HepG2 (cell line): ENCODE data around the gene CAPZB. TPM values are rescaled to one million over a fixed set of nuclear protein-coding genes. Genes with fewer than 3 reads are reported as not detected.

Source experiments
- ATAC-seq: fragments of 200-7000 bp; cut with Tn5 transposase; 3 replicates; pipeline ENCODE4 v1.9.1; 2020; ENCODE audit warnings: mild to moderate bottlenecking, moderate library complexity
- BruUV-seq: library from RNA; stranded (reverse); fragments of 400-500 nt; replicated peaks from 2 replicates; lab custom pipeline; 2021; lab: Mats Ljungman, UMichigan
- CTCF ChIA-PET: fragments of 300-600 bp; formaldehyde crosslinking; extraction: SDS; loops from one replicate; lab custom pipeline; 2021; ENCODE audit warnings: low total read pairs, inconsistent platforms, low intra/inter-chr PET ratio; lab: Yijun Ruan, JAX
- POLR2A ChIA-PET: fragments of 350-600 bp; sonication (Branson Sonifier 250); formaldehyde crosslinking; loops from one replicate; lab custom pipeline; 2020; ENCODE audit warnings: antibody characterized with exemption, inconsistent platforms; lab: Yijun Ruan, JAX
- DNase-seq: peaks from one replicate; pipeline ENCODE4 v3.0.0-alpha.2; 2015; ENCODE audit warnings: low spot score
- FAIRE-seq: peaks from 3 replicates; lab custom pipeline; 2011; peaks lifted over from hg19 to GRCh38; lab: Jason Lieb, UNC
- H2AFZ ChIP-seq: one replicate; pipeline ENCODE4 v1.6.1; 2011; ENCODE audit warnings: low read length, inconsistent platforms
- H3K27ac ChIP-seq: fragments of 300-600 bp; 3 replicates; pipeline ENCODE4 v1.8.0; 2011; ENCODE audit warnings: mixed run types, mild to moderate bottlenecking, mixed read lengths, low read length, inconsistent platforms; ENCODE audit not compliant: insufficient read depth; ENCODE audit errors: extremely low read length
- H3K27me3 ChIP-seq, 2 experiments: fragments of 200-600 bp in 1 of 2; 2 replicates in 1 of 2; 3 replicates in 1 of 2; pipeline versions ENCODE4 v1.6.0 to v1.8.0; 2011; ENCODE audit warnings: low read length in 2 of 2, mild to moderate bottlenecking in 2 of 2, moderate library complexity in 2 of 2, inconsistent platforms in 1 of 2; ENCODE audit not compliant: insufficient read depth in 2 of 2, control insufficient read depth in 1 of 2
- H3K36me3 ChIP-seq, 2 experiments: fragments of 200-600 bp in 1 of 2; replicated peaks in 1 of 2; 2 replicates in 1 of 2; 3 replicates in 1 of 2; pipeline versions ENCODE4 v1.5.1 to v1.8.0; 2011; ENCODE audit warnings: low read length in 2 of 2, inconsistent platforms in 1 of 2; ENCODE audit not compliant: insufficient read depth in 2 of 2, control insufficient read depth in 1 of 2
- H3K4me1 ChIP-seq: 2 replicates; pipeline ENCODE4 v1.5.1; 2012; ENCODE audit warnings: low read length, inconsistent platforms; ENCODE audit not compliant: insufficient read depth
- H3K4me2 ChIP-seq: 2 replicates; pipeline ENCODE4 v1.6.0; 2011; ENCODE audit warnings: low read depth, low read length, inconsistent platforms
- H3K4me3 ChIP-seq, 3 experiments: fragments of 200-600 bp in 1 of 3; sonication (generic), shearing (Covaris generic) in 1 of 3; replicated peaks in 1 of 3; 2 replicates each; pipeline ENCODE4 v1.5.1; 2011 to 2016; ENCODE audit warnings: low read length in 3 of 3, inconsistent platforms in 2 of 3, low read depth in 2 of 3, mild to moderate bottlenecking in 2 of 3, control low read depth in 1 of 3, mixed read lengths in 1 of 3; ENCODE audit not compliant: insufficient read depth in 1 of 3
- H3K79me2 ChIP-seq: one replicate; pipeline ENCODE4 v1.6.1; 2011; ENCODE audit warnings: low read length, inconsistent platforms; ENCODE audit not compliant: insufficient read depth
- H3K9ac ChIP-seq: 2 replicates; pipeline ENCODE4 v1.6.0; 2011; ENCODE audit warnings: mild to moderate bottlenecking, low read depth, low read length, inconsistent platforms; ENCODE audit not compliant: insufficient read depth
- H3K9me3 ChIP-seq: 2 replicates; pipeline ENCODE4 v1.5.1; 2012; ENCODE audit warnings: mild to moderate bottlenecking, low read length
- H4K20me1 ChIP-seq: 2 replicates; pipeline ENCODE4 v1.6.0; 2011; ENCODE audit warnings: inconsistent platforms, mild to moderate bottlenecking, low read length, moderate library complexity; ENCODE audit not compliant: insufficient read depth
- AGO2 ChIP-seq: fragments of 200-400 bp; formaldehyde crosslinking; optimal IDR thresholded peaks from 2 replicates; pipeline ENCODE3; 2017; ENCODE audit warnings: mild to moderate bottlenecking, low read depth, low read length, moderate library complexity
- HES4 ChIP-seq: sonication (generic); formaldehyde crosslinking; IDR thresholded peaks from 2 replicates; pipeline ENCODE4 v1.9.0; 2021; ENCODE audit warnings: mild to moderate bottlenecking, missing genetic modification reagents, borderline replicate concordance
- HNRNPH1 ChIP-seq: fragments of 200-400 bp; formaldehyde crosslinking; optimal IDR thresholded peaks from 2 replicates; pipeline ENCODE3; 2017; ENCODE audit warnings: mild to moderate bottlenecking, low read depth, low read length
- POLR2G ChIP-seq: fragments of 200-400 bp; formaldehyde crosslinking; IDR thresholded peaks from 2 replicates; pipeline ENCODE4 v1.6.1; 2018; ENCODE audit warnings: mild to moderate bottlenecking, low read depth, low read length, moderate library complexity
- SMC3 ChIP-seq: IDR thresholded peaks from 2 replicates; pipeline ENCODE4 v1.6.1; 2011; ENCODE audit warnings: low read length, improper control_type of control experiment
- ZNF10 ChIP-seq: sonication (generic); formaldehyde crosslinking; IDR thresholded peaks from 2 replicates; pipeline ENCODE4 v1.4.0; 2020; ENCODE audit warnings: mild to moderate bottlenecking, low read depth, missing genetic modification reagents, borderline replicate concordance
- ZNF616 ChIP-seq: sonication (generic); formaldehyde crosslinking; IDR thresholded peaks from 2 replicates; pipeline ENCODE4 v1.5.0; 2020; ENCODE audit warnings: low read depth, mild to moderate bottlenecking, missing genetic modification reagents
- WGBS: methylation state at CpG from one replicate; pipeline ENCODE4 v1.1.6; 2017; ENCODE audit warnings: low lambda C conversion rate; 5-methylcytosine and 5-hydroxymethylcytosine counted together
- in situ Hi-C: cut with HindIII; loops from 2 replicates; pipeline ENCODE4 v1.10.0; 2017; ENCODE audit warnings: low pct_unique_long_range_greater_than_20kb; ENCODE audit not compliant: extremely low pct_ligation_motif_present
- intact Hi-C: fragments of 100-400 bp; cut with micrococcal nuclease; formaldehyde crosslinking; loops from one replicate; pipeline ENCODE4 v1.10.0; 2022; ENCODE audit not compliant: unreplicated experiment
- polyA plus RNA-seq, 8 experiments: library from polyadenylated mRNA; depleted of rRNA in 3 of 8; stranded (reverse) in 7 of 8; unstranded in 1 of 8; fragments of >200 nt; fragmentation: Illumina TruSeq in 4 of 8; extraction: Trizol in 4 of 8; gene quantifications; 2 replicates each; pipeline versions ENCODE4 v1.2.1 to v1.2.3, GENCODE V29; 2011 to 2016; ENCODE audit warnings: low read depth in 4 of 8, missing spikeins in 1 of 8, mixed read lengths in 1 of 8; ENCODE audit not compliant: insufficient read depth in 1 of 8
- total RNA-seq, 5 experiments: library from RNA; depleted of rRNA; stranded (reverse); fragments of >200 nt; fragmentation: Illumina TruSeq; extraction: Trizol; gene quantifications; 2 replicates each; pipeline ENCODE4 v1.2.3, GENCODE V29; 2016; ENCODE audit warnings: low read depth in 1 of 5
- TF ChIP-seq, protein P1 (sequence below): IDR thresholded peaks from 2 replicates; pipeline ENCODE4 v1.6.1; 2012; ENCODE audit warnings: inconsistent platforms

Gene CAPZB
- total and polyA plus RNA-seq, 2 of the 13 experiments (the other 11 are each of a cell fraction or from before 2014, with no cell fraction given) = 58.9 to 76.9 TPM

DNA sequence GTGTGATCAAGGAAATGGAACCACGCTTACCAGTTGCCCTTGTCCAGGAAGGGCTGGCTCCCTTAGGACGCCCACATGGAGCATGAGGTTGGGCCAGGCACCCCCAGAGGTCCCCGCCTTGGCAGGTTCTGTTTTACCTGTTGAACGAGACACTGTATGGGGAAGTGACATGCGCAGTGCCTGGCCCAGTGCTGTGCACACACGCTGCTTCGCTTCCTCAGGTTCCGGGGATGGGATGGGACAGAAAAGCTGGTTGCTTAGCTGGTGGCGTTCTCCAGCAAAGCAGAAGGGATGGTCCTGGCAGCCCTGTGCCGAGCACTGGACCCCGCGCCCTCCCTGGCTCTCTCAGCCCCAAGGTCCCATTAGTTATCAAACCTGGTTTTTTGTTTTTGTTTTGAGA is 152.5 kb downstream of the CAPZB start:
- Histone ChIP-seq H2AFZ (no peak overlapping the region), H4K20me1 (no peaks in the 10 kb centered on the region), H3K4me2 (no peak overlapping the region), H3K79me2 (no peaks in the 10 kb centered on the region), H3K9ac (no peak overlapping the region), H3K4me1 (peaks cover 17% of the 10 kb centered on the region), H3K9me3 (no peaks in the 10 kb centered on the region), H3K36me3 (peaks cover 3% of the 10 kb centered on the region in 2 experiments; a peak in 4 of 5 replicates), H3K27me3 (no peaks in the 10 kb centered on the region), H3K27ac (no peak overlapping the region), H3K4me3 (no peak overlapping the region)
- no TSS peak for BruUV-seq
- TF ChIP-seq ZNF10 (no peak), ZNF616 (CRISPR knock-in tag) (no peak), AGO2 (peak; percentile 64), POLR2G (0 out of 2 replicates have a peak, but pooled peaks have one; percentile 26)
- ChIA-PET CTCF (no interaction called here), POLR2A (no interaction called here)
- ATAC-seq (no peak), DNase-seq (no peak), FAIRE-seq (no peak)
- WGBS = 95% methylated on average over 12 of the region's 12 CpGs
- in situ Hi-C loops (no loop called here), intact Hi-C loops (no loop called here)

DNA sequence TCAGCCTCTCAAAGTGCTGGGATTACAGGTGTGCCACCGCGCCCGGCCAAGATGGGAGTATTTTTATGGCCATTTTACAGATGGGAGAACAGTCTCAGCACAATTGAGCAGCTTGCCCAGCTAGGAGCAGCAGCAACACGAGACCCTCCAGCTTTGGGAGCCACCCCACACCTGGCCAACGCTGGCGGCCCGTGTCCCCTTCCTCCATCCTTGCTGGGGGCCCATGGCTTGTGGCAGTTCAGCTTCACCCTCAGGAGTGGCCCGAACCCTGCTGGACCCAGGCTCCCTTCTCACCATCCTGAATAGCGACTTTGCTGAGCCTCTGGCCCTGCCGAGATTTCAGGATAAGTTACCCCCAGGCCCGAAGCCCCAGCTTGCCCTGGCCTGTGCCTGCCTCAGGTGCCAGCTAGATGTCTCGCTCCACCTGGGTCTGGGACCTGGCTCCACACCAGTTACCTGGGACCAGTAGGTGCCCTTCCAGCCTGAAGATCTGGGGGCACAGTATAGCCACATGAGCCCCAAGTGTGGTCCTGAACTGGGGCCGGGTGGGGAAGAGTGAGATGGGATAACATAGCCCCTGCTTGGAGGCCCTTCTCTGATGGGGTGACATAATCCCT is 154.0 kb downstream of the CAPZB start:
- no peak for FAIRE-seq
- in situ Hi-C loops = no loop called here

More for the DNA sequence above, 154.0 kb downstream of the CAPZB start:
- Histone ChIP-seq H3K27ac (no peak overlapping the region), H3K4me2 (no peak overlapping the region), H3K36me3 (peaks cover 4 to 15% of the 10 kb centered on the region in 2 experiments; a peak in 4 of 5 replicates), H3K9me3 (no peaks in the 10 kb centered on the region), H3K79me2 (no peaks in the 10 kb centered on the region), H3K4me1 (peaks cover 3% of the 10 kb centered on the region), H2AFZ (no peak overlapping the region), H4K20me1 (no peaks in the 10 kb centered on the region), H3K9ac (no peak overlapping the region), H3K27me3 (no peaks in the 10 kb centered on the region), H3K4me3 (no peak overlapping the region)
- POLR2A ChIA-PET = interaction anchor here (0.6 to 1.0 kb wide), 2 partner anchors 19 to 328 kb away, joined by 3 read pairs; partner anchors contain the start of genes AKR7A2 and SLC66A1
- ATAC-seq (no peak; the same call in none of the 3 replicates), DNase-seq (no peak)
- whole genome bisulfite sequencing = 98% methylated on average over 5 of the region's 13 CpGs
- intact Hi-C loops = no loop called here
- no peak for TF ChIP-seq SMC3
- TF ChIP-seq, protein P1, sequence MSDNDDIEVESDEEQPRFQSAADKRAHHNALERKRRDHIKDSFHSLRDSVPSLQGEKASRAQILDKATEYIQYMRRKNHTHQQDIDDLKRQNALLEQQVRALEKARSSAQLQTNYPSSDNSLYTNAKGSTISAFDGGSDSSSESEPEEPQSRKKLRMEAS = no peak
- peak; percentile 51 for TF ChIP-seq AGO2
- peak; percentile 23; the same call in 1 of the 2 replicates for TF ChIP-seq POLR2G
- TF ChIP-seq HES4 (CRISPR knock-in tag) = no peak
- no peak for TF ChIP-seq HNRNPH1
- CTCF ChIA-PET = no interaction called here
- no TSS peak for BruUV-seq
